Raji (cell line): ENCODE data around the gene BCAS3.

ENCODE experiments used
- POLR2A ChIP-seq: IDR thresholded peaks from 2 replicates; pipeline ENCODE4 v1.6.1; 2011; ENCODE audit warnings: low read depth, low read length, control low read depth; ENCODE audit not compliant: insufficient read depth

BCAS3 gene

GRCh38 chr17:61201211-61201610 lies 523.6 kb downstream of the BCAS3 start:
- TF ChIP-seq POLR2A = no peak

GRCh38 chr17:61202564-61202963 lies 524.9 kb downstream of the BCAS3 start:
- TF ChIP-seq POLR2A = no peak

GRCh38 chr17:61203671-61204131 lies 526.0 kb downstream of the BCAS3 start:
- no peak for TF ChIP-seq POLR2A

GRCh38 chr17:61204456-61204855 lies 526.8 kb downstream of the BCAS3 start:
- TF ChIP-seq POLR2A = no peak

GRCh38 chr17:61205401-61205800 lies 527.8 kb downstream of the BCAS3 start:
- TF ChIP-seq POLR2A = no peak

- no peak for TF ChIP-seq POLR2A
Measured at GRCh38 chr17:61205931-61206330, 528.3 kb downstream of the BCAS3 start.

GRCh38 chr17:61206922-61207321 lies 529.3 kb downstream of the BCAS3 start:
- TF ChIP-seq POLR2A = no peak

- no peak for TF ChIP-seq POLR2A
Measured at GRCh38 chr17:61208301-61209105, 530.9 kb downstream of the BCAS3 start.

- no peak for TF ChIP-seq POLR2A
Measured at GRCh38 chr17:61209106-61209439, 531.4 kb downstream of the BCAS3 start.

GRCh38 chr17:61209525-61209924 lies 531.9 kb downstream of the BCAS3 start:
- no peak for TF ChIP-seq POLR2A

- no peak for TF ChIP-seq POLR2A
Measured at GRCh38 chr17:61211236-61211635, 533.6 kb downstream of the BCAS3 start.

- no peak for TF ChIP-seq POLR2A
Measured at GRCh38 chr17:61212655-61213054, 535.0 kb downstream of the BCAS3 start.

- no peak for TF ChIP-seq POLR2A
Measured at GRCh38 chr17:61214753-61215152, 537.1 kb downstream of the BCAS3 start.

- TF ChIP-seq POLR2A = no peak
Measured at GRCh38 chr17:61216066-61216465, 538.4 kb downstream of the BCAS3 start.

- TF ChIP-seq POLR2A = no peak
Measured at GRCh38 chr17:61217878-61218437, 540.3 kb downstream of the BCAS3 start.

- no peak for TF ChIP-seq POLR2A
Measured at GRCh38 chr17:61218438-61218837, 540.8 kb downstream of the BCAS3 start.

GRCh38 chr17:61219460-61219859 lies 541.8 kb downstream of the BCAS3 start:
- TF ChIP-seq POLR2A = no peak
